ENCODE results near the gene SLIT1.

SLIT1 gene

DNA sequence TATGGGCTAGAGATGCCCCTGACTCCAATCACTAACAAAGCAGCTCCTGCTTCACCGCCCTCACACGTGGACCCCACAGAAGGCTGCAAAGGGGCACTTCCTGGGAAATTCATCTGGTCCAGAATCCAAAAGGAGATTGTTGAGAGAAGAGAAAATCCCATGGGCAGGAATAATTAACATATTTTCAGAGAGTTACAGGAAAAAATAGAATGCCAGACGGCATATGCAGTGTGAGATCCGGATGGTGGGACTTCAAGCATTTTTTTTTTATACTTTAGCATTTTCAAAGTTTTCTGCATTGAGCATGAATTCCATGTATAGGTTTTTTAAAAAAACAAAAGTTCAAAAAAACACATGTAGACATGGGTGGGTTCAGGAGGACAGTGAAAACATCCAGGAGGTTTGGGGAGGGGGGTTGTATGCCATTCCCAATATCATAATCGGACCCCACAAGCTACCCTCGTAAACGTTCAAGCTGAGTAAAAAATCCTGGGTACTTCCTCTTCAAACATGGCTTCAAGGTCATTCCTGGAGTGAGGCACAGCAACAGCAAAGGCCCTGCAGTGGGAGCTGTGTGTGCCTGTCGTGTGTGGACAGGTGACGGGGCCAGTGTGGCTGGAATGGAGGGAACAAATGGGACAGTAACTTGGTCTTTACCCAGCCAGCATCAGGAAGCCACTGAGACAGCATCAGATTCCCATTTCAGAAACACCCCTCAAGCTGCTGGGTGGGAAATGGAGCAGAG lies 128.1 kb downstream of the SLIT1 start:
- H2BK120ac ChIP-seq (ENCODE audit: low read depth, low read length) = no peak overlapping the region
- no peak overlapping the region for H3K9ac ChIP-seq (ENCODE audit: low read depth, low read length, poor library complexity)
- H2BK5ac ChIP-seq (ENCODE audit: low read length) = no peak overlapping the region
- H4K8ac ChIP-seq (ENCODE audit: low read depth, low read length) = no peak overlapping the region
- H3K27ac ChIP-seq (replicated peaks; ENCODE audit: low read length) = no peak overlapping the region
- H3K36me3 ChIP-seq (replicated peaks in 1 of 2; ENCODE audit: control insufficient read depth in 2 of 2, insufficient read depth in 2 of 2, low read length in 2 of 2) = no peaks in the 10 kb centered on the region
- no peak overlapping the region for H4K91ac ChIP-seq (ENCODE audit: low read depth, low read length, poor library complexity)
- H2AK5ac ChIP-seq (ENCODE audit: low read depth, low read length) = no peak overlapping the region
- H3K4ac ChIP-seq (ENCODE audit: low read length) = no peak overlapping the region
- no peak overlapping the region for H3K14ac ChIP-seq (ENCODE audit: low read length)
- H2BK12ac ChIP-seq (ENCODE audit: low read length) = no peak overlapping the region
- no CpG with 5 or more reads among the region's 9 CpGs for WGBS, 2 donors (ENCODE audit: extremely low coverage in 2 of 2, insufficient read length in 2 of 2, insufficient replicate concordance in 1 of 2)
- H2BK15ac ChIP-seq (ENCODE audit: low read length) = no peak overlapping the region
- H3K27me3 ChIP-seq (ENCODE audit: control insufficient read depth in 3 of 3, insufficient read depth in 3 of 3, low read depth in 1 of 3, low read length in 3 of 3) = no peaks in the 10 kb centered on the region
- no peak overlapping the region for H3K4me2 ChIP-seq (ENCODE audit: insufficient read depth, low read length, poor library complexity, severe bottlenecking)
- no peak for DNase-seq (ENCODE audit: low spot score)
- peaks cover 5 to 7% of the 10 kb centered on the region in 2 donors for H3K4me1 ChIP-seq (ENCODE audit: control insufficient read depth in 2 of 2, insufficient read depth in 1 of 2, low read depth in 1 of 2, low read length in 2 of 2)
- H3K23ac ChIP-seq (ENCODE audit: low read depth, low read length, poor library complexity) = no peak overlapping the region
- no peak overlapping the region for H3K18ac ChIP-seq (ENCODE audit: low read length)
- no peak overlapping the region for H2AFZ ChIP-seq (ENCODE audit: low read length)
- H3K4me3 ChIP-seq (ENCODE audit: low read length in 2 of 2) = no peak overlapping the region
- no peaks in the 10 kb centered on the region for H3K9me3 ChIP-seq (replicated peaks in 1 of 2; ENCODE audit: control insufficient read depth in 2 of 2, insufficient read depth in 1 of 2, low read depth in 1 of 2, low read length in 2 of 2)
- H3K79me1 ChIP-seq (ENCODE audit: low read depth, low read length) = no peaks in the 10 kb centered on the region

DNA sequence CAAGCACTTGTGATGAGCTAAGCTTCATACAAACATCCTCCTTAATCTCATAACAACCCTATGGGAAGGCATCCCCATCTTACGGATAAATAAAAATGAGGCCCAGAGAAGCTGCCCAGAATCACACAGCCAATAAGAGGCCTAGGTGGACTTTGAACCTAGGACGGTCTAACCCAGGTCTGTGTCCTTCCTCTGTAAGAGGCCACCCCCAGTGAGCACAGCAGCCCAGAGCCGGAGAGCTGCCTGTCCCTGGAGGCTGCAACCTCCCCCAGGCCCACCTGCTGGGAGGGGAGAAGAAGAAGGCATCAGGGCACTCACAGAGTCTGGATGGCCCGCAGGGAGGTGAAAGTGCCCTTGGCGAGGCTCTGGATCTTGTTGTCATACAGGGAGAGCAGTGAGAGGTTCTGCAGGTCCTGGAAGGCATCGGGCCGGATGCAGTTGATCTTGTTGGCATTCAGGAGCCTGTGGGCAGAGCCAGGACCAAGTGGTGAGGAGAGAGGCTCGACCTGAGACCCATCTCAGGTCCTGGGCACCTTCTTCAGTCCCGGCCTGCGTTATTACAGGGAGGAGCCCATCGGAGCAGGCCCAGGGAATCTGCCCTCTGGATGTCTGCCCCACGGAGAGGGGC lies 129.6 kb downstream of the SLIT1 start:
- Histone ChIP-seq H3K9me3 (replicated peaks in 1 of 2; ENCODE audit: control insufficient read depth in 2 of 2, insufficient read depth in 1 of 2, low read depth in 1 of 2, low read length in 2 of 2) (no peaks in the 10 kb centered on the region), H3K14ac (ENCODE audit: low read length) (no peak overlapping the region), H3K4ac (ENCODE audit: low read length) (no peak overlapping the region), H2BK12ac (ENCODE audit: low read length) (no peak overlapping the region), H2AFZ (ENCODE audit: low read length) (no peak overlapping the region), H3K27ac (replicated peaks; ENCODE audit: low read length) (no peak overlapping the region), H4K8ac (ENCODE audit: low read depth, low read length) (no peak overlapping the region), H2BK5ac (ENCODE audit: low read length) (no peak overlapping the region), H3K23ac (ENCODE audit: low read depth, low read length, poor library complexity) (peak overlapping the region; percentile 10), H3K9ac (ENCODE audit: low read depth, low read length, poor library complexity) (no peak overlapping the region), H3K27me3 (ENCODE audit: control insufficient read depth in 3 of 3, insufficient read depth in 3 of 3, low read depth in 1 of 3, low read length in 3 of 3) (no peaks in the 10 kb centered on the region), H3K4me2 (ENCODE audit: insufficient read depth, low read length, poor library complexity, severe bottlenecking) (no peak overlapping the region), H3K79me1 (ENCODE audit: low read depth, low read length) (no peaks in the 10 kb centered on the region), H3K4me3 (ENCODE audit: low read length in 2 of 2) (no peak overlapping the region), H4K91ac (ENCODE audit: low read depth, low read length, poor library complexity) (no peak overlapping the region), H3K36me3 (replicated peaks in 1 of 2; ENCODE audit: control insufficient read depth in 2 of 2, insufficient read depth in 2 of 2, low read length in 2 of 2) (no peaks in the 10 kb centered on the region), H3K18ac (ENCODE audit: low read length) (peak overlapping the region; percentile 15), H2BK15ac (ENCODE audit: low read length) (no peak overlapping the region), H3K4me1 (ENCODE audit: control insufficient read depth in 2 of 2, insufficient read depth in 1 of 2, low read depth in 1 of 2, low read length in 2 of 2) (peaks cover 0 to 3% of the 10 kb centered on the region in 2 donors), H2BK120ac (ENCODE audit: low read depth, low read length) (no peak overlapping the region), H2AK5ac (ENCODE audit: low read depth, low read length) (peak overlapping the region; percentile 2)
- no CpG with 5 or more reads among the region's 12 CpGs for WGBS, 2 donors (ENCODE audit: extremely low coverage in 2 of 2, insufficient read length in 2 of 2, insufficient replicate concordance in 1 of 2)
- DNase-seq (ENCODE audit: low spot score) = no peak

DNA sequence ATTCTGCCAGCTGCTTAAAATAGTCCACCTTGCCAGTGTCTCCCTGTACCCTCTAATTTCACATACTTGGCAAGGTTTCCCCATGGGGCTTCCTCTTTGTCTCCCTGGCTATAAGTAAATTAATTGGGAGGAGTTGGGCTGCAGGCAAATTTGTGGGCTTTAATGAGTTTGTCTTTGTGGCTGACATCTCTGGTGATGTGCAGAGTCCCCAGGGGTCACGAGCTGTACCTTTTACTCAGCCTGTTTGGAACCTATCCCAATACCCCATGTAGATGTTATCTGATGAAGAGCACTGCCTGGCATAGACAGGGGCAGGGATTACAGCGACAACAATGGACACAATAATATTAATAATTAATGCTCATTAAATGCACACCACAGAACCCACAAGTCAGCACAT lies 132.5 kb downstream of the SLIT1 start:
- no peak overlapping the region for H2BK120ac ChIP-seq (ENCODE audit: low read depth, low read length)
- H2BK12ac ChIP-seq (ENCODE audit: low read length) = no peak overlapping the region
- H2BK5ac ChIP-seq (ENCODE audit: low read length) = no peak overlapping the region
- no peak overlapping the region for H3K4me3 ChIP-seq (ENCODE audit: low read length in 2 of 2)
- WGBS, 2 donors (ENCODE audit: extremely low coverage in 2 of 2, insufficient read length in 2 of 2, insufficient replicate concordance in 1 of 2) = no CpG with 5 or more reads among the region's 2 CpGs
- no peak overlapping the region for H2AK5ac ChIP-seq (ENCODE audit: low read depth, low read length)
- H3K4me2 ChIP-seq (ENCODE audit: insufficient read depth, low read length, poor library complexity, severe bottlenecking) = no peak overlapping the region
- H3K27me3 ChIP-seq (ENCODE audit: control insufficient read depth in 3 of 3, insufficient read depth in 3 of 3, low read depth in 1 of 3, low read length in 3 of 3) = peaks cover 0 to 4% (median 0%) of the 10 kb centered on the region in 3 experiments
- no peak overlapping the region for H3K9ac ChIP-seq (ENCODE audit: low read depth, low read length, poor library complexity)
- H3K36me3 ChIP-seq (replicated peaks in 1 of 2; ENCODE audit: control insufficient read depth in 2 of 2, insufficient read depth in 2 of 2, low read length in 2 of 2) = no peaks in the 10 kb centered on the region
- no peak overlapping the region for H3K23ac ChIP-seq (ENCODE audit: low read depth, low read length, poor library complexity)
- no peak overlapping the region for H3K14ac ChIP-seq (ENCODE audit: low read length)
- H2AFZ ChIP-seq (ENCODE audit: low read length) = no peak overlapping the region
- H3K4ac ChIP-seq (ENCODE audit: low read length) = no peak overlapping the region
- H4K8ac ChIP-seq (ENCODE audit: low read depth, low read length) = no peak overlapping the region
- no peak overlapping the region for H4K91ac ChIP-seq (ENCODE audit: low read depth, low read length, poor library complexity)
- H3K9me3 ChIP-seq (replicated peaks in 1 of 2; ENCODE audit: control insufficient read depth in 2 of 2, insufficient read depth in 1 of 2, low read depth in 1 of 2, low read length in 2 of 2) = no peaks in the 10 kb centered on the region
- no peak overlapping the region for H2BK15ac ChIP-seq (ENCODE audit: low read length)
- no peak for DNase-seq (ENCODE audit: low spot score)
- no peaks in the 10 kb centered on the region for H3K4me1 ChIP-seq (ENCODE audit: control insufficient read depth in 2 of 2, insufficient read depth in 1 of 2, low read depth in 1 of 2, low read length in 2 of 2)
- no peak overlapping the region for H3K27ac ChIP-seq (replicated peaks; ENCODE audit: low read length)
- no peak overlapping the region for H3K18ac ChIP-seq (ENCODE audit: low read length)
- H3K79me1 ChIP-seq (ENCODE audit: low read depth, low read length) = no peaks in the 10 kb centered on the region

DNA sequence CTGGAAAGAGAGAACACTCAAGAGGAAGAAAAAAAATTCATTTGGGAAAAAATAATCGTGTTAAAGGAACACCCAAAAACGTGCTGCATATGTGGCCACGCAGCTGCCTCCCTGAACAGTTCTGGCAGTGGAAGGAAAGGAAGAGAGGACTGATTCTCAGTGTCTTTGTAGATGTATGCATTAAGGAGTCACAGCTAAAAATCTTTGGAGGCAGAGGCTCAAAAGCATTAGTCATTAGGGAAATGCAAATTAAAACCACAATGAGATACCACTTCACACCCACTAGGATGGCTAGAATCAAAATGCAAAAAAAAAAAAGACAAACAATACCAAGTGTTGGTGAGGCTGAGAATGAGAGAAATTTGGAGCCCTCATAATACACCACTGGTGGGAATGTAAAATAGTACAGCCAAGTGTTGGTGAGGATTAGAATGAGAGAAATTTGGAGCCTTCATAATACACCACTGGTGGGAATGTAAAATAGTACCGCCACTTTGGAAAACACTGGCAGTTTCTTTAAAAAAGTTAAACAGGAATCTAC lies 134.7 kb downstream of the SLIT1 start:
- WGBS, 2 donors (ENCODE audit: extremely low coverage in 2 of 2, insufficient read length in 2 of 2, insufficient replicate concordance in 1 of 2) = no CpG with 5 or more reads among the region's 4 CpGs
- H3K4ac ChIP-seq (ENCODE audit: low read length) = no peak overlapping the region

More for the DNA sequence above, 134.7 kb downstream of the SLIT1 start:
- H3K23ac ChIP-seq (ENCODE audit: low read depth, low read length, poor library complexity) = no peak overlapping the region
- H3K27ac ChIP-seq (replicated peaks; ENCODE audit: low read length) = no peak overlapping the region
- H3K36me3 ChIP-seq (replicated peaks in 1 of 2; ENCODE audit: control insufficient read depth in 2 of 2, insufficient read depth in 2 of 2, low read length in 2 of 2) = no peaks in the 10 kb centered on the region
- H3K27me3 ChIP-seq (ENCODE audit: control insufficient read depth in 3 of 3, insufficient read depth in 3 of 3, low read depth in 1 of 3, low read length in 3 of 3) = peaks cover 0 to 4% (median 0%) of the 10 kb centered on the region in 3 experiments
- no peak overlapping the region for H3K9ac ChIP-seq (ENCODE audit: low read depth, low read length, poor library complexity)
- DNase-seq (ENCODE audit: low spot score) = no peak
- no peak overlapping the region for H4K91ac ChIP-seq (ENCODE audit: low read depth, low read length, poor library complexity)
- H3K14ac ChIP-seq (ENCODE audit: low read length) = no peak overlapping the region
- H3K9me3 ChIP-seq (replicated peaks in 1 of 2; ENCODE audit: control insufficient read depth in 2 of 2, insufficient read depth in 1 of 2, low read depth in 1 of 2, low read length in 2 of 2) = no peaks in the 10 kb centered on the region
- H3K79me1 ChIP-seq (ENCODE audit: low read depth, low read length) = no peaks in the 10 kb centered on the region
- H2BK120ac ChIP-seq (ENCODE audit: low read depth, low read length) = no peak overlapping the region
- no peak overlapping the region for H2AFZ ChIP-seq (ENCODE audit: low read length)
- no peak overlapping the region for H3K18ac ChIP-seq (ENCODE audit: low read length)
- no peak overlapping the region for H3K4me2 ChIP-seq (ENCODE audit: insufficient read depth, low read length, poor library complexity, severe bottlenecking)
- no peak overlapping the region for H2BK15ac ChIP-seq (ENCODE audit: low read length)
- no peak overlapping the region for H2BK12ac ChIP-seq (ENCODE audit: low read length)
- no peak overlapping the region for H2BK5ac ChIP-seq (ENCODE audit: low read length)
- H3K4me3 ChIP-seq (ENCODE audit: low read length in 2 of 2) = no peak overlapping the region
- peaks cover 0 to 3% of the 10 kb centered on the region in 2 donors for H3K4me1 ChIP-seq (ENCODE audit: control insufficient read depth in 2 of 2, insufficient read depth in 1 of 2, low read depth in 1 of 2, low read length in 2 of 2)
- no peak overlapping the region for H2AK5ac ChIP-seq (ENCODE audit: low read depth, low read length)
- no peak overlapping the region for H4K8ac ChIP-seq (ENCODE audit: low read depth, low read length)
